ENCODE measurements around the gene STXBP6.
"Not testable (repeated sequence)": the region's sequence is repeated elsewhere in the genome, so short reads cannot be mapped to it uniquely, and the experiment has no call there.

The STXBP6 gene

DNA sequence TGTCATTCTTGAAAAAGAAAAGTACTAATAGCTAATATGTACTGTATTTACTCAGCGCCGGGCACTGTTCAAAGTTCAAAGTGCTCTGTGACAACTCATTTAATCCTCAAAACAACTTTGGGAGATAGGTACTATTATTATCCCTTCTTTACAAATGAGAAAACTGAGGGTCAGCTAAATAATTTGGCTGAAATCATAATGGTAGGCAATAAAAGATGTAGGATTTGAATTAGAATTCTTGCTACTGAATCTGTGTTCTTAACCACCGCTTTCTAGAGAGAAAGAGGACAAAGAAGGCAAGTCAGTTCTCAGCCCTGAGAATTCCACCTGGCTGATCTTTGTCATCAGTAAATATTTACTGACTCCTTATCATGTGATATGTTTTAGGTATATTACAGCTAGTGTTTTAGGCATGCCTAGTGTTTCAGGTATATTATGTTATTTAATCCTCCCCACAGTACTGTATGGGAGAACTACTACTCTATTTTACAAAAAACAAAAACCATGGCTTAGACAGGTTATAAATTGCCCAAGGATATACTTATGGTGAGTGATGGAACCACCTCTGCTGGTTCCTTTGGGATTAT lies 210.2 kb downstream of the STXBP6 start:
- POLR2A ChIA-PET = no interaction called here
- H3K4me3 ChIP-seq (ENCODE audit: low read depth, low read length) = no peak overlapping the region
- CTCF ChIA-PET = no interaction called here
- DNase-seq (ENCODE audit: low read depth, low spot score) = no peak
- no peak for TF ChIP-seq CTCF (IDR thresholded peaks at IDR 0.05; ENCODE audit: insufficient read depth, low read length, missing control alignments)

- CTCF ChIA-PET = no interaction called here
- POLR2A ChIA-PET = no interaction called here
- TF ChIP-seq CTCF (IDR thresholded peaks at IDR 0.05; ENCODE audit: insufficient read depth, low read length, missing control alignments) = no peak
Observed at GRCh38 chr14:24838945-24839616, 210.9 kb downstream of the STXBP6 start.

GRCh38 chr14:24837280-24838046 lies 212.5 kb downstream of the STXBP6 start:
- DNase-seq (ENCODE audit: low read depth, low spot score) = no peak
- no peak for TF ChIP-seq CTCF (IDR thresholded peaks at IDR 0.05; ENCODE audit: insufficient read depth, low read length, missing control alignments)
- ChIA-PET CTCF (no interaction called here), POLR2A (no interaction called here)
- H3K4me3 ChIP-seq (ENCODE audit: low read depth, low read length) = no peak overlapping the region

More at GRCh38 chr14:24838945-24839616, 210.9 kb downstream of the STXBP6 start:
- no peak overlapping the region for H3K4me3 ChIP-seq (ENCODE audit: low read depth, low read length)
- no peak for DNase-seq (ENCODE audit: low read depth, low spot score)

GRCh38 chr14:24836324-24836723 lies 213.6 kb downstream of the STXBP6 start:
- DNase-seq (ENCODE audit: low read depth, low spot score); CTCF ChIA-PET; POLR2A ChIA-PET; H3K4me3 ChIP-seq (ENCODE audit: low read depth, low read length): not testable (repeated sequence)

GRCh38 chr14:24834956-24835355 lies 215.0 kb downstream of the STXBP6 start:
- ChIA-PET CTCF (no interaction called here), POLR2A (no interaction called here)
- no peak overlapping the region for H3K4me3 ChIP-seq (ENCODE audit: low read depth, low read length)
- DNase-seq (ENCODE audit: low read depth, low spot score) = no peak
- TF ChIP-seq CTCF (IDR thresholded peaks at IDR 0.05; ENCODE audit: insufficient read depth, low read length, missing control alignments) = no peak

DNA sequence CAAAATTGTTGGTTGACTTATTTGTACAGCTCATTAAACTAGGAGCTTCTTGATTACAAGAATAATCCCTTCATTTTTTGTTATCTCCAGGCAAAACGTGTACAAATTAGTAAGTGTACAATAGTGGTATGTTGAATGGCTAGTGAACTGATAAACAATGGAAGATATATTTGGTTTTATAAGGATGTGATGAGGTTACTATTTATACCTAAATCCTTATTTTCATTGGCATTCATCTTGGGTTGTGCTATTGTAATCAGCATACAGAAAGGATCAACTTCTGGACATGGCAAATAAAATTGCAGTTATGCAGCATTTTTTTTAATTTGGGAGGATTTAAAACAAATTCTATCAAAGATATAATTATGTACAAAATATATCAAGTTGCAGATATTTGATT lies 216.6 kb downstream of the STXBP6 start:
- POLR2A ChIA-PET = no interaction called here
- CTCF ChIA-PET = no interaction called here
- H3K4me3 ChIP-seq (ENCODE audit: low read depth, low read length) = no peak overlapping the region
- no peak for DNase-seq (ENCODE audit: low read depth, low spot score)
- no peak for TF ChIP-seq CTCF (IDR thresholded peaks at IDR 0.05; ENCODE audit: insufficient read depth, low read length, missing control alignments)
